NAMALWA (cell line): Measurements from ENCODE around the gene CCNE1.

ENCODE experiments used
- DNase-seq: peaks from one replicate; pipeline ENCODE4 v3.0.0-alpha.2; 2015; ENCODE audit warnings: low spot score

The CCNE1 gene

GRCh38 chr19:29811125-29812079 lies at the start of gene CCNE1:
Gene CCNE1, plus strand, starts transcription at chr19:29811991. Its CDS starts 565 bp downstream, at chr19:29812556.
- DNase-seq: peak; percentile 89

GRCh38 chr19:29763196-29763595 lies 48.6 kb upstream of the CCNE1 start:
- DNase-seq: no peak

GRCh38 chr19:29764361-29764760 lies 47.4 kb upstream of the CCNE1 start:
- no peak for DNase-seq

- DNase-seq: no peak
Observed at GRCh38 chr19:29766100-29766499, 45.7 kb upstream of the CCNE1 start.

- no peak for DNase-seq
Observed at GRCh38 chr19:29767039-29767735, 44.6 kb upstream of the CCNE1 start.

- no peak for DNase-seq
Observed at GRCh38 chr19:29768166-29768565, 43.6 kb upstream of the CCNE1 start.

GRCh38 chr19:29769997-29770396 lies 41.8 kb upstream of the CCNE1 start:
- DNase-seq: no peak

GRCh38 chr19:29770648-29771047 lies 41.1 kb upstream of the CCNE1 start:
- DNase-seq: no peak

GRCh38 chr19:29771708-29772414 lies 39.9 kb upstream of the CCNE1 start:
- DNase-seq: no peak

GRCh38 chr19:29772696-29773095 lies 39.1 kb upstream of the CCNE1 start:
- DNase-seq: no peak

- no peak for DNase-seq
Observed at GRCh38 chr19:29773141-29773540, 38.6 kb upstream of the CCNE1 start.

GRCh38 chr19:29774126-29774525 lies 37.7 kb upstream of the CCNE1 start:
- no peak for DNase-seq

GRCh38 chr19:29777781-29778309 lies 33.9 kb upstream of the CCNE1 start:
- no peak for DNase-seq

- DNase-seq: peak; percentile 15
Observed at GRCh38 chr19:29779921-29780320, 31.9 kb upstream of the CCNE1 start.

GRCh38 chr19:29781386-29782259 lies 30.2 kb upstream of the CCNE1 start:
- DNase-seq: no peak

GRCh38 chr19:29782260-29782580 lies 29.6 kb upstream of the CCNE1 start:
- DNase-seq: no peak

GRCh38 chr19:29783627-29784190 lies 28.1 kb upstream of the CCNE1 start:
- DNase-seq: no peak

GRCh38 chr19:29784598-29785223 lies 27.1 kb upstream of the CCNE1 start:
- DNase-seq: no peak

- no peak for DNase-seq
Observed at GRCh38 chr19:29785360-29785759, 26.4 kb upstream of the CCNE1 start.

- DNase-seq: peak; percentile 39
Observed at GRCh38 chr19:29785955-29786589, 25.7 kb upstream of the CCNE1 start.
